Measurements from ENCODE around the gene FREM2.

The FREM2 gene

DNA sequence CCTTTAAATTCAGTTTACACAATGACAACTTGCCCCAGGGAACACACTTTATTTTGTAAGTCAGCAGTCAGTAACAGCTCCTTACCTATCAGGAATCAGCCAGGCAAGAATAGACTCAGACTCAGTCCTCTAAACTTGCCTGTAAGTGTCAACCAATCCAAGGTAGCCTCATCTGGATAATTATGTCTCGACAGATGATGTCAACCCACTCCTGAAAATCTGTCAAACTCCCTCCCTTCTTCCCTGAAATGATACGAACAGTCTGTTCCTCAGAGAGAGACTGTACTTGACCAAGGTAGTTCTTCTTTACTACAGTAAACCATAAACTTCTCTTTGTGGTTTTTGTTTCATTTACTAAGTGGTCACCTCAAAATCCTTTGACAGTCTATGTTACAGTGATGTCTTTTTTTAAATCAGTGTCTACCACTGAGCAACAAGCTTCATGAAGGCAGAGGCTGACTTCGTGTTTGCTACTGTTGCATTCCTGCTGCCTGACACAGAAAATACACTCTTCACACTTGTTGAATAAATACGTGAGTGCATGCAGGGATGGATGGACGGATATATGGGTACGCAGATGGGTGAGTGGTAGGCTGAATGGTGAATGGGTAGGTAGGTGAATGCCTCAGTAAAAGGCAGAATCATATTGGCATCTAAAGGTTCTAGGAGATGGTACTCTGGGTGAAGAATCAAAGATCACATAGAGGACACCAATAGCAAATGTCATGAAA lies 17.5 kb upstream of the FREM2 start:
- no peak for DNase-seq (ENCODE audit: low spot score)
- H3K4me1 Mint-ChIP-seq (ENCODE audit: low read depth), result no peaks in the 10 kb centered on the region
- no peak overlapping the region for H3K4me3 Mint-ChIP-seq
- no peaks in the 10 kb centered on the region for H3K9me3 Mint-ChIP-seq
- no peak overlapping the region for H3K27ac Mint-ChIP-seq
- no peaks in the 10 kb centered on the region for H3K36me3 Mint-ChIP-seq (ENCODE audit: low read depth)
- no peaks in the 10 kb centered on the region for H3K27me3 Mint-ChIP-seq (ENCODE audit: low read depth)

DNA sequence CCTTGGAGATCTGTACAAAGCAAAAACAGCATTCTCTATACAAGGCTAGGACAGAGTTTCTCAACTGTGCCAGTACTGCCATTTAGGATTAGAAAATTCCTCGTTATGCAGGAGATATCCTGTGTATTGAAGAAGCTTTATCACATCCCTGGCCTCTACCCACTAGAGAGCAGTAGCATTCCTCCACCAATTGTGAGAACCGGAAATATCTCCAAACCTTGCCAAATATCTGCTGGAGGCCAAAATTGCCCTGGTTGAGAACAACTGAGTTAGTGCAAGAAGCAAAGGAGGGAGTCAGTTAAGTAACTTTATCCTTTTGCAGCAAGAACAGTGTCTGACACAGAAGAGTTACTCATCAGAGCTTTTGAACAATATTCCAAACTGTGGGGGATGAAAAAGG lies 16.2 kb upstream of the FREM2 start:
- Mint-ChIP-seq H3K4me1 (ENCODE audit: low read depth) (no peaks in the 10 kb centered on the region), H3K9me3 (no peaks in the 10 kb centered on the region), H3K27ac (no peak overlapping the region), H3K4me3 (no peak overlapping the region), H3K36me3 (ENCODE audit: low read depth) (no peaks in the 10 kb centered on the region), H3K27me3 (ENCODE audit: low read depth) (no peaks in the 10 kb centered on the region)
- no peak for DNase-seq (ENCODE audit: low spot score)

DNA sequence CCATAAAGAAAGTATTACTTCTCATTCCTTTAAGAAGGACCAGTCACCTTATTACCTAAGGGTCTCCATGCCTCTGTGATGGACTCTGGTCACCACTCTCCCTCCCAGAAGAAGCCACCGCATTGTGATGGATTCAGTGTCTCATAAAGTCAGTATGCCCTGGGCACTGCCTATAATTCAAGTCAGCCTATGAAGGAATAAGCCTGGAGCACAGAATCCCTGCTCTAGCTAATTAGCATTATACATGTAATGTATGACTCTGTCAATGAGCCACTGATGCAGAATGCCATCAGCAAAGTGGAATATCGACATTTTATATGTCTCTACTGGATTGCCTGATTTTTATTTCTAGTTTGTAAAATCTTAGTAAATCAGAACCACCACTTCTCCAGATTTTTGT lies 14.9 kb upstream of the FREM2 start:
- Mint-ChIP-seq H3K4me3 (no peak overlapping the region), H3K36me3 (ENCODE audit: low read depth) (no peaks in the 10 kb centered on the region), H3K27me3 (ENCODE audit: low read depth) (no peaks in the 10 kb centered on the region), H3K9me3 (no peaks in the 10 kb centered on the region), H3K27ac (no peak overlapping the region), H3K4me1 (ENCODE audit: low read depth) (no peaks in the 10 kb centered on the region)
- no peak for DNase-seq (ENCODE audit: low spot score)

DNA sequence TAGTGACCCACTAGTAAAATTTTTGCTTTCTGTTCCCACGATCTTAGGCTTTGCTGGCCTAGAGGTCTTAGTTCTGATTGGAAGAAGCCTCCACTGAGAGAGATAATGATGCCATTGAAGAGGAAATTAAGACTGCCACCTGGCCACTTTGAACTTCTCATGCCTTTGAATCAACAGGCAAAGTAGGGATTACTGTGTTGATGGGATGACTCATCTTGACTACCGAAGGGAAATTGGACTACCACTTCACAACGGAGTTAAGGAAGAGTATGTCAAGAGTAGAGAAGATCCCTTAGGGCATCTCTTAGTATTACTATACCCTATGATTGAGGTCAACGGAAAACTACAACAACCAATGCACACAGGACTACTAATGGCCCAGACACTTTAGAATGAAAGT lies 12.7 kb upstream of the FREM2 start:
- Mint-ChIP-seq H3K4me1 (ENCODE audit: low read depth) (no peaks in the 10 kb centered on the region), H3K27me3 (ENCODE audit: low read depth) (no peaks in the 10 kb centered on the region), H3K4me3 (no peak overlapping the region), H3K9me3 (no peaks in the 10 kb centered on the region), H3K27ac (no peak overlapping the region), H3K36me3 (ENCODE audit: low read depth) (no peaks in the 10 kb centered on the region)
- no peak for DNase-seq (ENCODE audit: low spot score)

DNA sequence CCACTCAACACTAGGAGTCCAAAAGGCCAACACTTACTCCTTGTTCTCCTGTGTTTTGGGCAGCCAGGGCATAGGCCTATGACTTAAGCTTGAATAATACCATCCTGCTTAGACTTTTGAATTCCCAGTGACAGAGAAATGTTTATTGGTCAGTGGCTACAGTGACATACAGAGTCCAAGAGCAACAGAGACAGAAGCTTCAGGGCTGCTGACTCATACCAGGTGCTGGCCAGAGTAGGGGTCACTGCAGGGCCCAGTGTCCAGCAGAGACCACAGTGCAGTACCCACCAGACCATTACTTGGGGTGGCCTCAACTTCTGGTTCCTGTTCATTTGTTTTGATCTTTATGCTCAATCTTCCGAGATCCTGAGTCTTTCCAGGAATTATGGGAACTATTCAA lies 6.0 kb upstream of the FREM2 start:
- H3K27me3 Mint-ChIP-seq (ENCODE audit: low read depth), result peaks cover 6% of the 10 kb centered on the region
- no peak overlapping the region for H3K27ac Mint-ChIP-seq
- H3K4me1 Mint-ChIP-seq (ENCODE audit: low read depth), result no peaks in the 10 kb centered on the region
- H3K36me3 Mint-ChIP-seq (ENCODE audit: low read depth), result no peaks in the 10 kb centered on the region
- H3K9me3 Mint-ChIP-seq, result no peaks in the 10 kb centered on the region
- DNase-seq (ENCODE audit: low spot score), result no peak
- no peak overlapping the region for H3K4me3 Mint-ChIP-seq

DNA sequence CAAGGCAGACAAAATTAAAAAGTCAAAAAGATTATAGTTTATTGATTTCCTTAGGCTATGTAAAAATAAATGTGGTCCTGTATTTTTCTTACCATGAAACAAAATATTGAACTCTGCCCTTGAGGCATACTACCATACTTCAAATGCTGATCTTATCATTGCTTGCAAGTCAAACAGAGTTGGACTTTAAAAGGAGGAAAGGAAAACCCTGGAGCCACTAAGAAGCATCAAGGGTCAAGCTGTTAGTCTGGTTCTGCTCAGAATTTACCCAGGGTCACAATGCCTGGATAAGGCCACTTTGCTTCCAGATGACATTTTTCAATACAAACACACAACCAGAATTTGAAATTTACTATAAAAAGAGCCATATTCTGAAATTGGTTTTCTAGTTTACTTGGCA lies 2.2 kb upstream of the FREM2 start:
- Mint-ChIP-seq H3K9me3 (no peaks in the 10 kb centered on the region), H3K27me3 (ENCODE audit: low read depth) (peaks cover 19% of the 10 kb centered on the region)

DNA sequence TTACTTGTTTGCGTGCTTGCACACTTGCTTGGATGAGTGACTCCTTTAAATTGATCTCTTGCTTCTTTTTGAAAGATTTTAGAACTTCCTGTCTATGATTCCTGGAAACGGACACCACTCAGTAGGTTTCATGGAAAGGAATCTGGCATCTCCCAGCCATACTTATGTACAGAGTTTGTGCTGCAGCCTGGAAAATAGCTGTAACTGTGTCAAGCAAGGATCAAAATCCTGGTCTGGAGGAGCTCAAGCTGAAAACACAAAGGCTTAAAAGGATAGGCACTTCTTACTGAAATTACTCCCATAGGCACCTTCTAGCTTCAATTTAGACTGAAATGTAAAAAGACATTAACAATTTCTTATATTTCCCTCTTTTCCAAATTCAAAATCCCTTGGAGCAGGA lies 1.4 kb upstream of the FREM2 start:
- Mint-ChIP-seq H3K27ac (no peak overlapping the region), H3K4me3 (no peak overlapping the region), H3K36me3 (ENCODE audit: low read depth) (no peaks in the 10 kb centered on the region), H3K4me1 (ENCODE audit: low read depth) (no peaks in the 10 kb centered on the region), H3K27me3 (ENCODE audit: low read depth) (peaks cover 19% of the 10 kb centered on the region), H3K9me3 (no peaks in the 10 kb centered on the region)
- DNase-seq (ENCODE audit: low spot score), result no peak

More for the DNA sequence above, 2.2 kb upstream of the FREM2 start:
- no peak overlapping the region for H3K27ac Mint-ChIP-seq
- no peaks in the 10 kb centered on the region for H3K4me1 Mint-ChIP-seq (ENCODE audit: low read depth)
- DNase-seq (ENCODE audit: low spot score), result no peak
- H3K36me3 Mint-ChIP-seq (ENCODE audit: low read depth), result no peaks in the 10 kb centered on the region
- no peak overlapping the region for H3K4me3 Mint-ChIP-seq

DNA sequence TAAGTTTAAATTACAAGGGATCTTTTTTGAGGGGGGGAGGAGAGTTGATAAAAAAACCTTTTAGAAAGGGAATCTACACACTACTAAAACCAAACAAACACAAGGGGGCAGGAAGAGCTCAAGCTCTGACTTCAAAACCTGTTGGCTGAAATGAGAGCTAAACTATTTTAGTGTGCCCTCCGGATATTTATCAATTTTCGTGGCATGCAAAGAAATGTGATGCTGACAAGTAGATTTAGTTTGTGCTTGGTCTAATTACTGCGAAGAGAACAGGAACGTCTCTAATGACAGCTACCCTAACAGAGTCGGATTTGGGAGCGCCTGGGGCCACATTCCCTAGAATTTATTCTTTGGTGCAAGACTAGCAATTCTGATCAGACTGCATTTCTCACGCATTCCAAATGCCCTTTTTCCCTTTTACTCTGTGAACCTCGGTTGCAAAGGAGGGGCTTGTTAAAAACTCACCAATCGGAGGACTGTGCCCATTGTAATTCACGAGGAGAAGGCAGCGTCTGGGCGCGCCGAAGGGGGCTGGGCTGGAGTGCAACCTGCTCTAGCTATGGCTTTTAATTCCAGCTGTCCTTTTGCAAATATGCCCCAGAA lies 802 bp upstream of the FREM2 start:
- Mint-ChIP-seq H3K4me3 (no peak overlapping the region), H3K4me1 (ENCODE audit: low read depth) (no peaks in the 10 kb centered on the region), H3K9me3 (no peaks in the 10 kb centered on the region), H3K27me3 (ENCODE audit: low read depth) (peaks cover 19% of the 10 kb centered on the region), H3K27ac (no peak overlapping the region), H3K36me3 (ENCODE audit: low read depth) (no peaks in the 10 kb centered on the region)
- no peak for DNase-seq (ENCODE audit: low spot score)

DNA sequence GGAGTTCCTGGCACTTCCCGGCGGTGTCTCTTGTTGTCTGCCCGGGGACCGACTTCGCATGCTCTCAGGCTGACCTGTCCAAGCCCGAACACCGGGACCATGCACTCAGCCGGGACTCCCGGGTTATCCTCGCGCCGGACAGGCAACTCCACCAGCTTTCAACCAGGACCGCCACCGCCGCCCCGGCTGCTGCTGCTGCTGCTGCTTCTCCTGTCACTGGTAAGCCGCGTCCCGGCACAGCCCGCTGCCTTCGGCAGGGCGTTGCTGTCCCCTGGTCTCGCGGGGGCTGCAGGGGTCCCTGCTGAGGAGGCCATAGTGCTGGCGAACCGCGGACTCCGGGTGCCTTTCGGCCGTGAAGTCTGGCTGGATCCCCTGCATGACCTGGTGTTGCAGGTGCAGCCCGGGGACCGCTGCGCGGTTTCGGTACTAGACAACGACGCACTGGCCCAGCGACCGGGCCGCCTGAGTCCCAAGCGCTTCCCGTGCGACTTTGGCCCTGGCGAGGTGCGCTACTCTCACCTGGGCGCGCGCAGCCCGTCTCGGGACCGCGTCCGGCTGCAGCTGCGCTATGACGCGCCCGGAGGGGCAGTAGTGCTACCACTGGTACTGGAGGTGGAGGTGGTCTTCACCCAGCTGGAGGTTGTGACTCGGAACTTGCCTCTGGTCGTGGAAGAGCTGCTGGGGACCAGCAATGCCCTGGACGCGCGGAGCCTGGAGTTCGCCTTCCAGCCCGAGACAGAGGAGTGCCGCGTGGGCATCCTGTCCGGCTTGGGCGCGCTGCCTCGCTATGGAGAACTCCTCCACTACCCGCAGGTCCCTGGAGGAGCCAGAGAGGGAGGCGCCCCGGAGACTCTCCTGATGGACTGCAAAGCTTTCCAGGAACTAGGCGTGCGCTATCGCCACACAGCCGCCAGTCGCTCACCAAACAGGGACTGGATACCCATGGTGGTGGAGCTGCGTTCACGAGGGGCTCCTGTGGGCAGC lies 661 bp downstream of the FREM2 start:
- Mint-ChIP-seq H3K27ac (no peak overlapping the region), H3K27me3 (ENCODE audit: low read depth) (peaks cover 19% of the 10 kb centered on the region), H3K4me1 (ENCODE audit: low read depth) (no peaks in the 10 kb centered on the region), H3K4me3 (no peak overlapping the region), H3K36me3 (ENCODE audit: low read depth) (no peaks in the 10 kb centered on the region), H3K9me3 (no peaks in the 10 kb centered on the region)
- no peak for DNase-seq (ENCODE audit: low spot score)

DNA sequence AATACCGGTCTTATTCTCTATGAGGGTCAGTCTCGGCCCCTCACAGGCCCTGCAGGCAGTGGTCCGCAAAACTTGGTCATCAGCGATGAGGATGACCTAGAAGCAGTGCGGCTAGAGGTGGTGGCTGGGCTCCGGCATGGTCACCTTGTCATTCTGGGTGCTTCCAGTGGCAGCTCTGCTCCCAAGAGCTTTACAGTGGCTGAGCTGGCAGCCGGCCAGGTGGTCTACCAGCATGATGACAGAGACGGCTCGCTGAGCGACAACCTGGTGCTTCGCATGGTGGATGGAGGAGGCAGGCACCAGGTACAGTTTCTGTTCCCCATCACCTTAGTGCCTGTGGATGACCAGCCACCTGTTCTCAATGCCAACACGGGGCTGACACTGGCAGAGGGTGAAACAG lies 1.8 kb downstream of the FREM2 start:
- Mint-ChIP-seq H3K36me3 (ENCODE audit: low read depth) (no peaks in the 10 kb centered on the region), H3K27me3 (ENCODE audit: low read depth) (peaks cover 19% of the 10 kb centered on the region), H3K27ac (no peak overlapping the region), H3K4me3 (no peak overlapping the region), H3K4me1 (ENCODE audit: low read depth) (no peaks in the 10 kb centered on the region), H3K9me3 (no peaks in the 10 kb centered on the region)
- no peak for DNase-seq (ENCODE audit: low spot score)

DNA sequence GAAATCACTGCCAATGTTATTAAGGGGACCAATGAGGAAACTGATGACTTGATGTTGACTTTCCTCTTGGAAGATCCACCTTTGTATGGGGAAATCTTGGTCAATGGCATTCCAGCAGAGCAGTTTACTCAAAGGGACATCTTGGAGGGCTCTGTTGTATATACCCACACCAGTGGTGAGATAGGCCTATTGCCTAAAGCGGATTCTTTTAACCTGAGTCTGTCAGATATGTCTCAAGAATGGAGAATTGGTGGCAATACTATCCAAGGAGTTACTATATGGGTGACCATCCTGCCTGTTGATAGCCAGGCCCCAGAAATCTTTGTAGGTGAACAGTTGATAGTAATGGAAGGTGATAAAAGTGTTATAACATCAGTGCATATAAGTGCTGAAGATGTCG lies 3.4 kb downstream of the FREM2 start:
- DNase-seq (ENCODE audit: low spot score), result no peak
- H3K36me3 Mint-ChIP-seq (ENCODE audit: low read depth), result no peaks in the 10 kb centered on the region
- no peaks in the 10 kb centered on the region for H3K9me3 Mint-ChIP-seq
- H3K27ac Mint-ChIP-seq, result no peak overlapping the region
- H3K4me3 Mint-ChIP-seq, result no peak overlapping the region
- H3K27me3 Mint-ChIP-seq (ENCODE audit: low read depth), result peaks cover 19% of the 10 kb centered on the region
- no peaks in the 10 kb centered on the region for H3K4me1 Mint-ChIP-seq (ENCODE audit: low read depth)

DNA sequence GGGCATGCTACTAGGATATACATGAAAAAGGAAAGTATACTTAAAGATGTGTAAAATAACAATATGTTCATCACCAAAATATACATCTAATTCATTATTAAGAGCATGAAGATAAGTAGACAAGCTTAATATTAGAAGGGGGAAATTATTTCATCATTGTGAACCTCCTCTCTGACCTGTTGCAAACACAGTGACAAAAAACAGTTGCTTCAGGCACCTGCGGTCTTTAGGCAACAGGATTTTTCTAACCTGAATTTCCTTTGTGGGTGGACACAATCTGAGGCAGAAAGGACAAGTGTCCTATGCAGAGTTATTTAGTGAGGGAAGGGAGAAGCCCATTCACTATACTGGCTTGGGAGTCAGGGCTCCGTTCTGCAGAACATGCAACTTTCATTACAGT lies 6.3 kb downstream of the FREM2 start:
- peaks cover 2% of the 10 kb centered on the region for H3K27me3 Mint-ChIP-seq (ENCODE audit: low read depth)
- no peak overlapping the region for H3K27ac Mint-ChIP-seq
- no peaks in the 10 kb centered on the region for H3K36me3 Mint-ChIP-seq (ENCODE audit: low read depth)
- no peaks in the 10 kb centered on the region for H3K4me1 Mint-ChIP-seq (ENCODE audit: low read depth)
- DNase-seq (ENCODE audit: low spot score), result no peak
- no peaks in the 10 kb centered on the region for H3K9me3 Mint-ChIP-seq
- no peak overlapping the region for H3K4me3 Mint-ChIP-seq

DNA sequence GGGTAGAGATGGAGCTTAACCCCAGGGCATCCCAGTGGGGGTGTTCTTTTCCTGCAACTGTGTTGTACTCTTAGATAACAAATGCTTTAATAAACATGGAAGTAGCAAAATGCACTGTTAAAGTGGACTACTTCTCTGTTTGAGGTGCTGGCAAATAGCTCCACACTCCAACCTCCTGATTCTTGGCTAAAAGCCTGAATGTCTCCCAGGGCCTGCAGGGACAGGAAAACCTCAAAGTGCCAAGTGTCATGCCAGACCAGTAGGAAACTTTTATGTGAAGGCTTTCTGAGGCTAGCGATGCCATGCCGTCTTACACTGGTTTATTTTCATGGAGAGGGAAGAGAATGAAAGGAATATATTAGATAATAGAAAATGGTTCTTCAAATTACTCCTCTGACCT lies 6.8 kb downstream of the FREM2 start:
- Mint-ChIP-seq H3K9me3 (no peaks in the 10 kb centered on the region), H3K27me3 (ENCODE audit: low read depth) (no peaks in the 10 kb centered on the region), H3K4me1 (ENCODE audit: low read depth) (no peaks in the 10 kb centered on the region), H3K27ac (no peak overlapping the region), H3K4me3 (no peak overlapping the region), H3K36me3 (ENCODE audit: low read depth) (no peaks in the 10 kb centered on the region)
- no peak for DNase-seq (ENCODE audit: low spot score)

DNA sequence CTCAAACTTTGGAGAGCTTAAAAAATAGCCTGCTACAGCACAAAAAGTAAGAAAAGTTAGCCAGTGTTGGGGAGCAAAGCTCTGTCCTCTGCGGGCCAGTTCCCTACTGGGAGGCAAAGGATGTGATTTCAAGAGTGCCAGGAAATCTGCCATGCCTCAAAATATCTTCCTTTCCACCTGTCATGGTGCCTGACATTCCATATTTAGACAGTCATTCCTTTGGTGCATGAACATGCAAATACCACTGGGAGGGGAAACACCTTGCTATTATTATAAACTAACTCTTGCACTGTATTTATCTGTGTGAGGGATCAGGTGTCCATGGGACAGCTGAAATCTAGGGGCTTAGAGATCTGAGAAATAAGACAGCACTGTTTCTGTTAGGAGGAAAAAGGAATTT lies 10.3 kb downstream of the FREM2 start:
- no peak overlapping the region for H3K27ac Mint-ChIP-seq
- H3K4me3 Mint-ChIP-seq, result no peak overlapping the region
- H3K36me3 Mint-ChIP-seq (ENCODE audit: low read depth), result no peaks in the 10 kb centered on the region

More for the DNA sequence above, 10.3 kb downstream of the FREM2 start:
- Mint-ChIP-seq H3K27me3 (ENCODE audit: low read depth) (no peaks in the 10 kb centered on the region), H3K4me1 (ENCODE audit: low read depth) (no peaks in the 10 kb centered on the region), H3K9me3 (no peaks in the 10 kb centered on the region)
- DNase-seq (ENCODE audit: low spot score), result no peak
